HepG2 (cell line): ENCODE results near the gene GPR162. TPM values are rescaled to one million over a fixed set of nuclear protein-coding genes. Genes with fewer than 3 reads are reported as not detected.

Source experiments
- AGO1 ChIP-seq: fragments of 200-400 bp; formaldehyde crosslinking; IDR thresholded peaks from 2 replicates; pipeline ENCODE4 v1.6.1; 2017; ENCODE audit warnings: mild to moderate bottlenecking, low read depth, low read length, moderate library complexity; ENCODE audit not compliant: poor library complexity, severe bottlenecking
- ATF4 ChIP-seq, 2 experiments: fragments of 450-650 bp in 1 of 2; sonication (generic) in 1 of 2; formaldehyde crosslinking; IDR thresholded peaks; 2 replicates each; pipeline versions ENCODE4 v1.5.0 to v1.8.0; 2020 to 2022; ENCODE audit warnings: mild to moderate bottlenecking in 1 of 2, missing genetic modification reagents in 1 of 2
- BRCA1 ChIP-seq: sonication (generic); formaldehyde crosslinking; IDR thresholded peaks from 2 replicates; pipeline ENCODE4 v1.4.0; 2020; ENCODE audit warnings: missing genetic modification reagents
- FOXK1 ChIP-seq: sonication (generic); formaldehyde crosslinking; IDR thresholded peaks from 2 replicates; pipeline ENCODE4 v1.4.0; 2020; ENCODE audit warnings: low read depth, missing genetic modification reagents, borderline replicate concordance
- NFAT5 ChIP-seq: sonication (generic); formaldehyde crosslinking; IDR thresholded peaks from 2 replicates; pipeline ENCODE4 v1.4.0; 2020; ENCODE audit warnings: missing genetic modification reagents
- NONO ChIP-seq, 2 experiments: fragments of 450-650 bp in 1 of 2; sonication (generic) in 1 of 2; formaldehyde crosslinking in 1 of 2; IDR thresholded peaks in 1 of 2; conservative IDR thresholded peaks in 1 of 2; 2 replicates each; pipeline versions ENCODE4 v1.6.1 to v1.8.0; 2017 to 2022; ENCODE audit warnings: mild to moderate bottlenecking in 1 of 2, missing genetic modification reagents in 1 of 2, moderate library complexity in 1 of 2
- ZNF605 ChIP-seq: sonication (generic); formaldehyde crosslinking; IDR thresholded peaks from 2 replicates; pipeline ENCODE4 v1.8.0; 2022; ENCODE audit warnings: mild to moderate bottlenecking, missing genetic modification reagents
- ZNF674 ChIP-seq: sonication (generic); formaldehyde crosslinking; IDR thresholded peaks from 2 replicates; pipeline ENCODE4 v1.5.0; 2020; ENCODE audit warnings: low read depth, mild to moderate bottlenecking, missing genetic modification reagents
- ZNF816 ChIP-seq: sonication (generic); formaldehyde crosslinking; IDR thresholded peaks from 2 replicates; pipeline ENCODE4 v1.8.0; 2022; ENCODE audit warnings: missing genetic modification reagents, mild to moderate bottlenecking, borderline replicate concordance
- ZNF879 ChIP-seq: sonication (generic); formaldehyde crosslinking; IDR thresholded peaks from 2 replicates; pipeline ENCODE4 v1.8.1; 2023; ENCODE audit warnings: missing genetic modification reagents
- polyA plus RNA-seq, 8 experiments: library from polyadenylated mRNA; depleted of rRNA in 3 of 8; stranded (reverse) in 7 of 8; unstranded in 1 of 8; fragments of >200 nt; fragmentation: Illumina TruSeq in 4 of 8; extraction: Trizol in 4 of 8; gene quantifications; 2 replicates each; pipeline versions ENCODE4 v1.2.1 to v1.2.3, GENCODE V29; 2011 to 2016; ENCODE audit warnings: low read depth in 4 of 8, missing spikeins in 1 of 8, mixed read lengths in 1 of 8; ENCODE audit not compliant: insufficient read depth in 1 of 8
- total RNA-seq, 5 experiments: library from RNA; depleted of rRNA; stranded (reverse); fragments of >200 nt; fragmentation: Illumina TruSeq; extraction: Trizol; gene quantifications; 2 replicates each; pipeline ENCODE4 v1.2.3, GENCODE V29; 2016; ENCODE audit warnings: low read depth in 1 of 5
- TF ChIP-seq, protein P1 (sequence below): sonication (generic); formaldehyde crosslinking; IDR thresholded peaks from 2 replicates; pipeline ENCODE4 v1.5.1; 2020; ENCODE audit warnings: mild to moderate bottlenecking, missing genetic modification reagents, borderline replicate concordance
- TF ChIP-seq, protein P2 (sequence below): sonication (generic); formaldehyde crosslinking; IDR thresholded peaks from 2 replicates; pipeline ENCODE4 v1.5.1; 2020; ENCODE audit warnings: missing genetic modification reagents, mild to moderate bottlenecking, borderline replicate concordance
- TF ChIP-seq, protein P3 (sequence below): sonication (generic); formaldehyde crosslinking; IDR thresholded peaks from 2 replicates; pipeline ENCODE4 v1.8.1; 2022; ENCODE audit warnings: mild to moderate bottlenecking, missing genetic modification reagents

The GPR162 gene
- total and polyA plus RNA-seq, 2 of the 13 experiments (the other 11 are each of a cell fraction or from before 2014, with no cell fraction given): 0.08 TPM; not detected in 1

- TF ChIP-seq, protein P1, sequence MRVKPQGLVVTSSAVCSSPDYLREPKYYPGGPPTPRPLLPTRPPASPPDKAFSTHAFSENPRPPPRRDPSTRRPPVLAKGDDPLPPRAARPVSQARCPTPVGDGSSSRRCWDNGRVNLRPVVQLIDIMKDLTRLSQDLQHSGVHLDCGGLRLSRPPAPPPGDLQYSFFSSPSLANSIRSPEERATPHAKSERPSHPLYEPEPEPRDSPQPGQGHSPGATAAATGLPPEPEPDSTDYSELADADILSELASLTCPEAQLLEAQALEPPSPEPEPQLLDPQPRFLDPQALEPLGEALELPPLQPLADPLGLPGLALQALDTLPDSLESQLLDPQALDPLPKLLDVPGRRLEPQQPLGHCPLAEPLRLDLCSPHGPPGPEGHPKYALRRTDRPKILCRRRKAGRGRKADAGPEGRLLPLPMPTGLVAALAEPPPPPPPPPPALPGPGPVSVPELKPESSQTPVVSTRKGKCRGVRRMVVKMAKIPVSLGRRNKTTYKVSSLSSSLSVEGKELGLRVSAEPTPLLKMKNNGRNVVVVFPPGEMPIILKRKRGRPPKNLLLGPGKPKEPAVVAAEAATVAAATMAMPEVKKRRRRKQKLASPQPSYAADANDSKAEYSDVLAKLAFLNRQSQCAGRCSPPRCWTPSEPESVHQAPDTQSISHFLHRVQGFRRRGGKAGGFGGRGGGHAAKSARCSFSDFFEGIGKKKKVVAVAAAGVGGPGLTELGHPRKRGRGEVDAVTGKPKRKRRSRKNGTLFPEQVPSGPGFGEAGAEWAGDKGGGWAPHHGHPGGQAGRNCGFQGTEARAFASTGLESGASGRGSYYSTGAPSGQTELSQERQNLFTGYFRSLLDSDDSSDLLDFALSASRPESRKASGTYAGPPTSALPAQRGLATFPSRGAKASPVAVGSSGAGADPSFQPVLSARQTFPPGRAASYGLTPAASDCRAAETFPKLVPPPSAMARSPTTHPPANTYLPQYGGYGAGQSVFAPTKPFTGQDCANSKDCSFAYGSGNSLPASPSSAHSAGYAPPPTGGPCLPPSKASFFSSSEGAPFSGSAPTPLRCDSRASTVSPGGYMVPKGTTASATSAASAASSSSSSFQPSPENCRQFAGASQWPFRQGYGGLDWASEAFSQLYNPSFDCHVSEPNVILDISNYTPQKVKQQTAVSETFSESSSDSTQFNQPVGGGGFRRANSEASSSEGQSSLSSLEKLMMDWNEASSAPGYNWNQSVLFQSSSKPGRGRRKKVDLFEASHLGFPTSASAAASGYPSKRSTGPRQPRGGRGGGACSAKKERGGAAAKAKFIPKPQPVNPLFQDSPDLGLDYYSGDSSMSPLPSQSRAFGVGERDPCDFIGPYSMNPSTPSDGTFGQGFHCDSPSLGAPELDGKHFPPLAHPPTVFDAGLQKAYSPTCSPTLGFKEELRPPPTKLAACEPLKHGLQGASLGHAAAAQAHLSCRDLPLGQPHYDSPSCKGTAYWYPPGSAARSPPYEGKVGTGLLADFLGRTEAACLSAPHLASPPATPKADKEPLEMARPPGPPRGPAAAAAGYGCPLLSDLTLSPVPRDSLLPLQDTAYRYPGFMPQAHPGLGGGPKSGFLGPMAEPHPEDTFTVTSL (CRISPR knock-in tag): no peak
- TF ChIP-seq ZNF674 (CRISPR knock-in tag) (no peak), ATF4 (CRISPR knock-in tag; IDR thresholded peaks at IDR 0.05) (no peak), ZNF605 (CRISPR knock-in tag) (no peak), ZNF816 (no peak), BRCA1 (CRISPR knock-in tag) (no peak), ZNF879 (no peak), NFAT5 (CRISPR knock-in tag) (peak; percentile 52; the same call in 1 of the 2 replicates), AGO1 (peak; percentile 97), NONO (IDR thresholded peaks at IDR 0.05) (no peak), NONO (CRISPR knock-in tag; conservative IDR thresholded peaks at IDR 0.05) (peak; percentile 53; the same call in 1 of the 2 replicates), FOXK1 (CRISPR knock-in tag) (peak; percentile 19; the same call in 1 of the 2 replicates)
- TF ChIP-seq, protein P2, sequence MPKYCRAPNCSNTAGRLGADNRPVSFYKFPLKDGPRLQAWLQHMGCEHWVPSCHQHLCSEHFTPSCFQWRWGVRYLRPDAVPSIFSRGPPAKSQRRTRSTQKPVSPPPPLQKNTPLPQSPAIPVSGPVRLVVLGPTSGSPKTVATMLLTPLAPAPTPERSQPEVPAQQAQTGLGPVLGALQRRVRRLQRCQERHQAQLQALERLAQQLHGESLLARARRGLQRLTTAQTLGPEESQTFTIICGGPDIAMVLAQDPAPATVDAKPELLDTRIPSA (CRISPR knock-in tag): no peak
- TF ChIP-seq, protein P3, sequence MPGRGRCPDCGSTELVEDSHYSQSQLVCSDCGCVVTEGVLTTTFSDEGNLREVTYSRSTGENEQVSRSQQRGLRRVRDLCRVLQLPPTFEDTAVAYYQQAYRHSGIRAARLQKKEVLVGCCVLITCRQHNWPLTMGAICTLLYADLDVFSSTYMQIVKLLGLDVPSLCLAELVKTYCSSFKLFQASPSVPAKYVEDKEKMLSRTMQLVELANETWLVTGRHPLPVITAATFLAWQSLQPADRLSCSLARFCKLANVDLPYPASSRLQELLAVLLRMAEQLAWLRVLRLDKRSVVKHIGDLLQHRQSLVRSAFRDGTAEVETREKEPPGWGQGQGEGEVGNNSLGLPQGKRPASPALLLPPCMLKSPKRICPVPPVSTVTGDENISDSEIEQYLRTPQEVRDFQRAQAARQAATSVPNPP (CRISPR knock-in tag): no peak
These were observed 3.9 kb downstream of the GPR162 start (continued) for GRCh38 chr12:6825398-6826124.
